Suprapubic skin (tissue), 4 donors: ENCODE results near the gene TMEM151A.

ENCODE experiments used
- POLR2A ChIP-seq, 2 donors: fragments of 450-650 bp; IDR thresholded peaks; one replicate each; pipeline ENCODE4 v1.6.1; 2017; ENCODE audit warnings: antibody characterized with exemption in 2 of 2, mild to moderate bottlenecking in 2 of 2, moderate library complexity in 2 of 2
- POLR2AphosphoS5 ChIP-seq, 3 donors: sonication (generic); formaldehyde crosslinking; IDR thresholded peaks; one replicate each; pipeline ENCODE4 v1.6.1; 2017; ENCODE audit warnings: antibody characterized with exemption in 3 of 3

GRCh38 chr11:66333220-66333877, 41.7 kb downstream of the TMEM151A start:
- TF ChIP-seq POLR2A (IDR thresholded peaks at IDR 0.05) = no peak
- no peak for TF ChIP-seq POLR2AphosphoS5 (IDR thresholded peaks at IDR 0.05)
